G401 (cell line): ENCODE results near the gene MAP3K4. TPM values are rescaled to one million over a fixed set of nuclear protein-coding genes. Genes with fewer than 3 reads are reported as not detected.

ENCODE experiments used
- DNase-seq: peaks from one replicate; pipeline ENCODE4 v3.0.0-alpha.2; 2015; ENCODE audit warnings: low spot score
- in situ Hi-C: cut with HindIII; loops from 2 replicates; pipeline ENCODE4 v1.10.0; 2016; ENCODE audit warnings: low sequenced_read_pairs, mixed read lengths
- total RNA-seq: library from RNA; depleted of rRNA; stranded (reverse); fragments of >200 nt; shearing (Covaris generic); gene quantifications from 2 replicates; pipeline ENCODE4 v1.2.3, GENCODE V29; 2014; rRNA removed

MAP3K4 gene, protein sequence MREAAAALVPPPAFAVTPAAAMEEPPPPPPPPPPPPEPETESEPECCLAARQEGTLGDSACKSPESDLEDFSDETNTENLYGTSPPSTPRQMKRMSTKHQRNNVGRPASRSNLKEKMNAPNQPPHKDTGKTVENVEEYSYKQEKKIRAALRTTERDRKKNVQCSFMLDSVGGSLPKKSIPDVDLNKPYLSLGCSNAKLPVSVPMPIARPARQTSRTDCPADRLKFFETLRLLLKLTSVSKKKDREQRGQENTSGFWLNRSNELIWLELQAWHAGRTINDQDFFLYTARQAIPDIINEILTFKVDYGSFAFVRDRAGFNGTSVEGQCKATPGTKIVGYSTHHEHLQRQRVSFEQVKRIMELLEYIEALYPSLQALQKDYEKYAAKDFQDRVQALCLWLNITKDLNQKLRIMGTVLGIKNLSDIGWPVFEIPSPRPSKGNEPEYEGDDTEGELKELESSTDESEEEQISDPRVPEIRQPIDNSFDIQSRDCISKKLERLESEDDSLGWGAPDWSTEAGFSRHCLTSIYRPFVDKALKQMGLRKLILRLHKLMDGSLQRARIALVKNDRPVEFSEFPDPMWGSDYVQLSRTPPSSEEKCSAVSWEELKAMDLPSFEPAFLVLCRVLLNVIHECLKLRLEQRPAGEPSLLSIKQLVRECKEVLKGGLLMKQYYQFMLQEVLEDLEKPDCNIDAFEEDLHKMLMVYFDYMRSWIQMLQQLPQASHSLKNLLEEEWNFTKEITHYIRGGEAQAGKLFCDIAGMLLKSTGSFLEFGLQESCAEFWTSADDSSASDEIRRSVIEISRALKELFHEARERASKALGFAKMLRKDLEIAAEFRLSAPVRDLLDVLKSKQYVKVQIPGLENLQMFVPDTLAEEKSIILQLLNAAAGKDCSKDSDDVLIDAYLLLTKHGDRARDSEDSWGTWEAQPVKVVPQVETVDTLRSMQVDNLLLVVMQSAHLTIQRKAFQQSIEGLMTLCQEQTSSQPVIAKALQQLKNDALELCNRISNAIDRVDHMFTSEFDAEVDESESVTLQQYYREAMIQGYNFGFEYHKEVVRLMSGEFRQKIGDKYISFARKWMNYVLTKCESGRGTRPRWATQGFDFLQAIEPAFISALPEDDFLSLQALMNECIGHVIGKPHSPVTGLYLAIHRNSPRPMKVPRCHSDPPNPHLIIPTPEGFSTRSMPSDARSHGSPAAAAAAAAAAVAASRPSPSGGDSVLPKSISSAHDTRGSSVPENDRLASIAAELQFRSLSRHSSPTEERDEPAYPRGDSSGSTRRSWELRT (N-terminal part only)
- 20.4 and 29.1 TPM in 2 replicates for total RNA-seq

DNA sequence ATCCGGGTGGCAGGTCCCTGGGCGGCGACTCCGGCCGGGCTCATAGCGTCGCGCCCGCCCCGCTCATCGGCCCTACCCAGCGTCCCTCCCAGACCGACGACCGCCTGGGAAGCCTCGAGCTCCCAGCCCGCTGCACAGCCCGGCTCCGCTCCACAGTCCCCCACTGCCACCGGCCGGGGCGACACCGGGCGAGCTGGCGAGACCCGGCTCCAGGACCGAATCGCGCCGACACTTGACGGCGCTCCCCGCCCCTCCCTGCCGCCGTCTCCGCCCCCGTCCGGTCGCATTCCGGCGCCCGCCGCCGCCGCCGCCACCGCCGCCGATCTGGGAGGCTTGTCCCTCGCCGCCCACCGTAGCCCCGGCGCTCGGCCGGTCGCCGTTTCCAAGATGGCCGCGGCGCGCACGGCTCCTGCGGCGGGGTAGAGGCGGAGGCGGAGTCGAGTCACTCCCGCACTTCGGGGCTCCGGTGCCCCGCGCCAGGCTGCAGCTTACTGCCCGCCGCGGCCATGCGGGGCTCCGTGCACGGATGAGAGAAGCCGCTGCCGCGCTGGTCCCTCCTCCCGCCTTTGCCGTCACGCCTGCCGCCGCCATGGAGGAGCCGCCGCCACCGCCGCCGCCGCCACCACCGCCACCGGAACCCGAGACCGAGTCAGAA is at the start of gene MAP3K4:
TSS of gene MAP3K4 (plus strand) at position 364 of the 655 bp plus-strand sequence. CDS start at position 527, 163 bp downstream.
- DNase-seq = peak; percentile 71

DNA sequence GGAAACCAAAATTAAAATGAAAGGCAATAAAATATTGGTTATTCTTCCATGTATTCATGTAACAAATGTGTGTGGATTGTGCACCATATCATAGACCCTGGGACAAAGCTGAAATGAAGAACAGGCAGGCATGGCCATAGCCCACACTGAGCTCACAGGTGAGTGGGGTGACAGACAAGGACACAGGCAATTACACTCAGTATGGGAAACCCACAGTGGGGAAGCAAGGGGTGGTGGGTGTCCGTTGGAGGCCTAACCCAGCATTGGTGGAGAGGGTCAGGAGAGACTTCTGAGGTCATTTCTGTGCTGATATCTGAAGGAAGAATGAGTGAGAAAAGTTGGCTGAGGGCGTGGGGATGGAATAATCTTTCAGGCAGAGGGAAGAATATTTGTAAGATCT is 47.6 kb upstream of the MAP3K4 start:
- DNase-seq = no peak
- in situ Hi-C loops = no loop called here

More for the DNA sequence above, at the start of gene MAP3K4:
- in situ Hi-C loops = no loop called here

DNA sequence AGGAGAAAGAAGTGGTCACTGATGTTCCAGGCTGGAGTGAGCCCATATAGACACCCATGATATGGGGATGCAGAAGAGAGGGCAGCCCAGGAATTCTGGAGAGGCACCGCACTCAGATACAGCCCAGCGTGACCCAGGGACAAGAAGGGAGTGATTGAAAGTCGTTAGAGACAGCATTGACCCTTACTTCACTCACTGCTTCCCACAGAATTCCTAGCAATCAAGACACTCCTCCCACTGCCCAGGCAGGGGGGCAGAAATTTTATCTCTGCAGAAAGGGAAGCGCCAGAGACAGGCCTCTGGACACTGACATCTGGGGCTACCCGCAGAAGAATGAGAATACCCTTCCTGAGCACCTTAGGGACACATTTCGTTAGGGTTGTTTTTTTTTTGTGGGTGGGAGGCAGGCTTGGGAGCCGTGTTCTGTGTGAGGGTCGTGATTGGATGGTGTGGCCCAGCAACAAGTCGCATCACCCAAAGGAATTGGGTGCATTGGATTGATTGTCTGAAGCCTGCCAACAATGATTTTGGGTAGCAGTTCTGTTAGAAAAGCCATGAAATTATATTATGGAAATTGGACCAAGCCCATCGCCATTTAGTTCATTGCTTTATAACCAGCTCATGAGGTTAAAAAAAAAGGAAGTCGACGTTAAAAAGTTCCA is 45.9 kb upstream of the MAP3K4 start:
- in situ Hi-C loops = no loop called here
- DNase-seq = no peak

DNA sequence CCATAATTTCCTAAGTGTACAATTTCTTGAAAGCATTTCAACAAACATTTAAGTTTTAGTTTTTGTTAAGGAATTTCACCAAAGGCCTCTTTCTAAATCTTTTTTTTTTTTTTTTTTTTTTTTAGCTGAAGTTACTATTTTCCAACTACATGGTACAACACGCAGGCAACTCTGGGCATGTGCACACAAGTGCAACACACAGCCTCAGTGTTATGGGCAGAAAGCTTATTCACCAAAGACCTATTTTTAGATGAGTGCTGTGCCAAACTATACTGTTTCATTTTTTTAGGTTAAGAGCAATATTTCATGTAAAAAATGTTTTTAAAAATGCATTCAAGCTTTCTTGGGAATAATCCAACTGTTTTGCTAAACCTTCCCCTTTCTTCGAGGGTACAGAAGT is 42.0 kb upstream of the MAP3K4 start:
- in situ Hi-C loops = no loop called here
- no peak for DNase-seq

DNA sequence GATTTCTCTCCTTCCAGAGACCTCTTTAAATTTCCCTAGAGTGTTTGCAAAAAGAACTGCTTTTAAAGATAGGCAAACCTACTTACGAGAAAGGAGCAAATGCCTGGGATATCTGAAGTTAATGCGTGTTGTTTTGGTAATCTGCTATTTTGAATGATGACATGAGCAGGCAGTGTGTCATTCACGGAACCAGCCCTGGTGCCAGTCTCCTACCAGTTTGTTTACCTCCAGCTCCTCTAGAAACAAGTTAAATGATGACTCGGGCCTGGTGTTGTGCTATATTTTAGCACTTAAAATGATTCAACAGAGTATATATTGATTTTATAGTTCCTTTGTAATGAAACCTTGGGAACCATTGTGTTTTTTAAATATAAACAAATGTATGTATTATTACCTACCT is 41.1 kb upstream of the MAP3K4 start:
- DNase-seq = no peak
- in situ Hi-C loops = no loop called here

DNA sequence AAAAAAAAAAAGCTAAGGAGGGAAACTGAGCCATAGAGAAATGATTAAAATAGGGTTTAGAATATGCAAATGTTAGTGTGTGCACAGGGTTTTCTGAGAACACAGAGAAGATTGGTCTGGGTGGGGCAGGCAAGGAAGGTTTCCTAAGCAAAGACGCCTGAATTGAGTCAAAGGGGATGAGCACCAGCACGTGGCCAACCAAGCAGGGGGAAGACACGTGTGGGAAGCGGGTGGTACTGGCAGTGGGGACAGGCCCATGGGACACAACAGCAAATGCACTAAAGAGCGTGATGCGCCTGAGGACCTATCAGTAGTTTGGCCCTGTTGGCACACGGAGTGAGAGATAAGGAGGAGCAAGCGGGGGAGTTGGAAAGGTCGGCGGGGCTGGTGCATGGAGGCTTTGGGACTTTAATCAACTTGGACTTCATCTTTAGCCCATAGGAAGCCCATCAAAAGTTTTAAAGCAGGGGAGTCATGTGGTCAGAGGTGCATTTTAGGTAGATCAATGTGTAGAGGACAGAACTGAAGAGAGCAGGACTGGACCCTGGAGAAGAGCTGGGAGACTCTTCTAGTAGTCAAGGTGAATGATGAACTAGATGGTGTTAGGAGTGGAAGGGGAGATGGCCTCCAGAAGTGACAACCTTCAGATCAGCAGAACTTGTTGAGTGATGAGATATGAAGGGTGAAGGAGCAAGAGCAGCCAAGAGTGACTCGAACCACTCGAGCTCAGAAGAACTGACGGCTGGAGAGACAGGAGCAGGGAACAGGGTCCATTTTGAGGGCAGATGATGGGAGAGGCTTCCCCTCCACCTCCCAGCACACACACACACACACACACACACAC is 40.2 kb upstream of the MAP3K4 start:
- in situ Hi-C loops = no loop called here
- DNase-seq = no peak

DNA sequence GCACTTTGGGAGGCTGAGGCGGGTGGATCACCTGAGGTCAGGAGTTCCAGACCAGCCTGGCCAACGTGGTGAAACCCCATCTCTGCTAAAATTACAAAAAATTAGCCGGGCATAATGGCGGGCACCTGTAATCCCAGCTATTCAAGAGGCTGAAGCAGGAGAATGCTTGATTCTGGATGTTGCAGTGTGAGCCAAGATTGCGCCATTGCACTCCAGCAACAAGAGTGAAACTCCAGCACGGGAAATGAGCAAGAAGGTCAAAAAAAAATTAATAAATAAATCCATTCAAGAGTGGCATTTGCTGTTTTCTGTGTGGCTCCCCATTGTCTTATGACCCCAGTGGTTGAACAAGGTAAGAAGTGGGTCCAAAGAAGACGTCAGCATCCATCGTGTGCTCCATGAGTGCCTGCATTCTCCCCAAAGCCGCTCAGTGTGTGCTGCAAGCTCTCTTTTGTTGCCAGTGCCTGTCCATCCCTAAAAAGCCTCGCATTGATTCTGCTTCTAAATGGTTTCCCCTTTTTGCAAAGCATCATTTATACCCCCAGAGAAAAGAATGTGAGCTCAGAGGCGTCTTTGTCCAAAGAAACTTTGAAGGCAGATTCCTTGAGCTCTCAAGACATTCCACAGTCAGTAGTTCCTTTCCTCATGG is 38.8 kb upstream of the MAP3K4 start:
- DNase-seq = no peak
- in situ Hi-C loops = no loop called here

DNA sequence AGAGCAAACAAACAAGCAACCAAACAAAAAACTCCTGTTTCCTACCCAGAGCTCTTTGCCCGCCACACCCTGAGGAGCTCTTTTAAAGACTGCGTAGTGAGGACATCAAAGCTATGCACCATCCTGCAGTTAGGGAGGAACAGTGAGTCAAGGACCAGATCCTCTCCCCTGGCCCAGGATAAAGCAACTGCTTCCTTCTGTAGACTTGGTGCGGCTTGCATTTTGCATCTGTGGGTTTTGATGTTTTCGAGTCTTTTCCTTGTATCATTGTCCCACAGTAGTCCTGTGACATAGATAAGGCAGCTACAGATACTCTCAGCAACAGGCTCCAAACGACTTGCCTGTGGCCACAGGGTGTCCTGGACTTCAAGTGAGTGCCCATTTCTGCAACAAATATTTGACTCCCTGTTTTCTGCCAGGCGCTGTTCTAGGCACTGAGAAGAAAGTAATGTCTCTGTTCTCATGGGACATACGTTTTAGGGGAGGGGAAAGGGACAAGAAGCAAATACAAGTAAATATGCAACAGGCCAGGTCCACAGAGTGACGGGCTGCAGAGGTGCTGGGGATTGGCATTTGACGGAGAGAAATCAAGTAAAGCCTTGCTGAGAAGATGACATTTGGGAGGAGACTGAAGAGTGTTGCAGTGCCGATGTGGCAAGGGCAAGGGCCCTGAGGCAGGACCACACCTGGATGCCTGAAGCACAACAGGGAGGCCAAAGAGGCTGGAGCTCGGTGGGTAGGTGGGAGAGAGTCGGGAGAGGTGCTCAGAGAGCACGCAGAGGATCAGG is 35.9 kb upstream of the MAP3K4 start:
- DNase-seq = no peak
- in situ Hi-C loops = no loop called here

DNA sequence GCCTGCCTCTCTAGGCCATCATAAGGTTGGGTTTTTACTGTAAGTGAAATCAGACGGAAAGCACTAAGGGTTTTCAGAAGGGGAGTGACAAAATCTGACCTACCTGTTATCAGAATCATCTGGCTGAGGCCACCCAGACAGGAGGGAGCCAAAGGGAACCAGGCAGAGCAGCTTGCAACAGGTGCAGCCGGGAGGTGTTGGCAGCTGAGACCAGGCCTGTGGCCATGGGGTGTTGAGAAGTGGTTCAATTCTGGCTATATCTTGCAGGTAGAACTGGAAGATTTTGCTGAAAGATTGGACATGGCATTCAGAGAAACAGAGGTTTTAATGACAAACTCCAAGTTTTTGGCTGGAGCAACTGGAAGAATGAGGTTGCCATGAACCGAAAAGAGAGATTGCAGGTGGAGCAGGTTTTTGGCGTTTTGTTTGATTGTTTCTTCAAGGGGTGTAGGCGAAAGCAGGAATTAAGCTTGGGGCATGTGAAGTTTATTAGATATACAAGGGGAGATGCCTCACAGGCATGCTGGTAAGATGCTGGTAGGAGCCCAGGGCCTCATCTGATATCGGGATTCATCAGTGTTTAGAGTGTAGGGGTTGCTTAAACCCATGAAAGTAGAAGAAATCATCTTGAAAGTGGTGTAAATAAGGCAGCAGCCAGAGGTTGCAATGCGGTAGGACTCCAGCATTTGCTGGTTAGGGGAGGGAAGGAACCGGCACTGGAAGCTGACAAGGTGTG is 35.1 kb upstream of the MAP3K4 start:
- in situ Hi-C loops = no loop called here
- no peak for DNase-seq

DNA sequence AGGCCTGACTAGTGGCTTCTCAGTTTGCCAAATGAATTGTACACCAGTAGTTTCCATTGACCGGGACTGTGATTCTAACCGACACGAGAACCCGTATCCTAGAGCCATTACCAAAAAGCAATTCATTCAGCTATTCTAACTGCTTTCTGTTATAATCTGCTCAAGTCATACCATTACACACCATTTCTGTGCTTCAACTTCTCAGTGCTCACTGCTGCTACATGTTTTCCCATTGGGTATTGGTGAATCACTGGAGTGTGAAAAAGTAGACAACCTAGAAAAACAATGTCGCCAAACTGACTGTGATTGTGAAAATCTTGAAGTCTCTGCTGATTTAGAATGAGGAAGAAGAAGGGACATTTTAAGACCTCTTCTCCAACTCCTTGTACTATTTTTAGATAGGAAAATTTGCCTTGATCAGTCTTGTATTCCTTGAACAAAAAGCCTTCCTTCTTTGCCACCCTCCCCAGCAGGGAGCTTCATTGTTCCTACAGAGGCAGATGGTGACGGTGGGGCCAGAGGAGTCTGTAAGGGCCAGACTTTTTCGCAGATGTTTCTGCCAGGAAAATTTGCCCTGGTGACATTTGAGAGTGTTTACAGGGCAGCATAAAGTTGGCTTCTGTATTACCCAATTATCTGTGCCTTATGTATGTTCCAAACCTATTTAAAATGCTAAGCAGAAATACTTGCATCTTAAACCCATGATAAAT is 31.7 kb upstream of the MAP3K4 start:
- in situ Hi-C loops = no loop called here
- DNase-seq = no peak

DNA sequence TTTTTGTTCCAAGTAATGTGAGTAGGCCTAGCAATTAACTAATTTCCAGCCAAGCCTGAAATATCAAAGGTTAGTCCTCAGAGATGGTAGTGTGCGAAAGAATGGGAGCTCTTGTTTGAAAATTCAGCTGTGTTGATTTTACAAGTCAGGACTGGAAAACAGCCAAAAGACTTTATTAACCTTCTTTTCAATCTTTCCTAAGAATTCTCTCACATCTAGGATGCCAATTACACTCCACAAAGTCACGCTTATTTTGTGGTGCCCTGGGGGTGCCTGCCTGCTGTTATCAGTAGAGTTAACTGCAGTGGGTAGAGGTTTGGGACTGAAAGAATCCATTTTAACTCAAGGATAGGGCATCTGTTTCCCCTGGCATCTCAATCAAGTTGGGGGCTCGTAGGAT is 30.7 kb upstream of the MAP3K4 start:
- no peak for DNase-seq
- in situ Hi-C loops = no loop called here

DNA sequence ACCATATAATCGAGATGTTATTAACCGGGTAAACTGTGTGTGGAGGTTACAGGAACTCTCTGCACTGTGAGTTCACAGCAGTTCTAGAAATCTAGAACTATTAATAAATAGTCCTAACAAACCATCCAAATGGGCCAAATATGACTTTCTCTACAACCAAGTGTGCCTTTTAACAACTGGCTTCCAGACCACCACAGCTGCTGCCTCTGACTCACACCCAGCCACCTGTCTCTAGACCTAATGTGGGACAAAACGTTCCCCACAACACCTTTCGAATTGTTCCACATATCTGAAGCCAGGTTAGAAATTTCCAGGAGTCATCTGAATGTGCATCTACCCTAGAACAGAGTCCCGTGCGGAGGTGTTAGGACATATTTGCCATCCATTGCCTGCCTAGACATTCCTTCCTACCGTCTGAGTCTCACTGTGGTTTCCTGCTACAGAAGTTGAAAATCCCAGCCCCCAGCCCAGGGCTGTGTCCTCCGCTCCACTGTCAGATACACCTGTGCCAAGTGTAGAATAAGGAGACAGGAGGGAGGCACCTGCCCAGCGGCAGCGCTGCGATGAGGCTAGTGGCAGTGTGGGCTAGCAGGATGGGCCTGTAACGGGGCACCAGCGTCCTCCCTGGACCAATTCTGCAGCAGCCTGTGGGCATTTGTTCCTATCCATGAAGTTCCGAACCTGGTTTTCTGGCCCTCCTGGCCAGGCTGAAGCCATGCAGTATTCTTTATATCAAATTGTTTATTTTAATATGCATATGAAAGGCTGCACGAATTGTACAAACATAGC is 28.5 kb upstream of the MAP3K4 start:
- in situ Hi-C loops = no loop called here
- no peak for DNase-seq

DNA sequence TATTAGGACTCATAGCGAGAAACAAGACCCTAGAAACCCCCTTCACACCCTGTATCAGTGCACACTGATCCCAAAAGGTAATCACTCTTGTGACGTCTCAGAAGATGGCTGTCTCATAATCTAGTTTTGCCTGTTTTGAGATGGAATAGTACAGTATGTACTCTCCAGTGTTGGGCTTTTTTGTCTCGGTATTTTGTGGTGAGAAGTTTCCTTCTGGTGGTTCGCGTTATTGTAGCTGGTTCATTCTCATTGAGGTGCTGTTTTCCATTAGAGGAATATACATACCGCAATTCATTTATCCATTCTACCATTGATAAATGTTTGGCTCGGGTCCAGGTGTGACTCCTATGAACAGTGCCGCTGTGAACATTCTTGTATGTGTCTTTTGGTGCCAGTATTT is 27.9 kb upstream of the MAP3K4 start:
- in situ Hi-C loops = no loop called here
- no peak for DNase-seq

DNA sequence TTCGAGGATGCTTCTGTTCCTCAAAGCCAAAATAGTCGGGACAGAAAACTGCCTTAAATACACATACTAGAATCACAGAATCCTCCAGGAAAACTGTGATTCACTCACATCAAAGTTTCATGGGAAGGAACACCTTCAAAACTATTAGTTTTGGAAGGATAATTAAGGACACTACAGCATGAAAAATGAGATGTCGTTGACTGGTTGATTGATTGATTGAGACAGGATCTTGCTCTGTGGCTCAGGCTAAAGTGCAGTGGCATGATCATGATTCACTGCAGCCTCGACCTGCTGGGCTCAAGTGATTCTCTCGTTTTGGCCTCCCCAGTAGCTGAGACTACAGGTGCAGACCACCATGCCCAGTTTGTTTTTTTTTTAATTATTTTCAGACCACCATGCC is 25.7 kb upstream of the MAP3K4 start:
- no peak for DNase-seq
- in situ Hi-C loops = no loop called here
